GM12878 (cell line): ENCODE data around the gene NME8. TPM values are rescaled to one million over a fixed set of nuclear protein-coding genes. Genes with fewer than 3 reads are reported as not detected.

Experiments used
- ATAC-seq: fragments of 200-7000 bp; cut with Tn5 transposase; 3 replicates; pipeline ENCODE4 v1.9.1; 2020; ENCODE audit warnings: mild to moderate bottlenecking, moderate library complexity
- BruUV-seq: library from RNA; stranded (reverse); fragments of 400-500 nt; replicated peaks from 2 replicates; lab custom pipeline; 2021; lab: Mats Ljungman, UMichigan
- CTCF ChIA-PET: fragments of 300-600 bp; sonication (Branson Sonifier 250); formaldehyde crosslinking; extraction: SDS; loops from one replicate; lab custom pipeline; 2021; ENCODE audit warnings: inconsistent platforms; lab: Yijun Ruan, JAX
- POLR2A ChIA-PET: fragments of 350-600 bp; formaldehyde crosslinking; extraction: SDS; loops from one replicate; lab custom pipeline; 2021; ENCODE audit warnings: inconsistent platforms; lab: Charles Lee
- RAD21 ChIA-PET: fragments of 300-600 bp; sonication (Branson Sonifier 250); formaldehyde crosslinking; loops from one replicate; lab custom pipeline; 2023; ENCODE audit warnings: antibody characterized with exemption; ENCODE audit not compliant: unreplicated experiment; lab: Charles Lee
- SMC1A ChIA-PET: fragments of 300-600 bp; sonication (Branson Sonifier 250); formaldehyde crosslinking; loops from one replicate; lab custom pipeline; 2023; ENCODE audit not compliant: unreplicated experiment, uncharacterized antibody; lab: Charles Lee
- DNase-seq: peaks from one replicate; pipeline ENCODE4 v3.0.0-alpha.2; 2011; ENCODE audit warnings: low read depth, low spot score
- FAIRE-seq: peaks from 3 replicates; lab custom pipeline; 2011; peaks lifted over from hg19 to GRCh38; lab: Jason Lieb, UNC
- H2AFZ ChIP-seq: 2 replicates; pipeline ENCODE4 v1.6.0; 2011; ENCODE audit warnings: low read depth, low read length, control low read depth; ENCODE audit not compliant: control insufficient read depth
- H3K27ac ChIP-seq: 2 replicates; pipeline ENCODE4 v1.5.1; 2011; ENCODE audit warnings: control low read depth; ENCODE audit not compliant: control insufficient read depth, insufficient read depth
- H3K27me3 ChIP-seq, 2 experiments: replicated peaks in 1 of 2; 2 replicates each; pipeline versions ENCODE4 v1.6.0 to v1.6.1; 2011; ENCODE audit warnings: low read length in 1 of 2; ENCODE audit not compliant: control insufficient read depth in 2 of 2, insufficient read depth in 2 of 2
- H3K36me3 ChIP-seq, 2 experiments: 2 replicates each; pipeline ENCODE4 v1.5.1; 2011; ENCODE audit warnings: low read length in 1 of 2; ENCODE audit not compliant: control insufficient read depth in 2 of 2, insufficient read depth in 2 of 2
- H3K4me1 ChIP-seq: 2 replicates; pipeline ENCODE4 v1.6.1; 2011; ENCODE audit warnings: mild to moderate bottlenecking, low read length, moderate library complexity, mixed read lengths; ENCODE audit not compliant: control insufficient read depth, insufficient read depth
- H3K4me2 ChIP-seq: 2 replicates; pipeline ENCODE4 v1.6.0; 2011; ENCODE audit warnings: control low read depth; ENCODE audit not compliant: control insufficient read depth, insufficient read depth
- H3K4me3 ChIP-seq: fragments of 200-600 bp; sonication (generic); 2 replicates; pipeline ENCODE4 v1.5.1; 2016
- H3K79me2 ChIP-seq: 2 replicates; pipeline ENCODE4 v1.6.0; 2011; ENCODE audit warnings: low read length; ENCODE audit not compliant: control insufficient read depth, insufficient read depth
- H3K9ac ChIP-seq: 2 replicates; pipeline ENCODE4 v1.8.0; 2011; ENCODE audit warnings: low read length, control low read depth, mixed read lengths; ENCODE audit not compliant: control insufficient read depth, insufficient read depth
- H3K9me3 ChIP-seq: replicated peaks from 3 replicates; pipeline ENCODE4 v1.5.1; 2011; ENCODE audit warnings: mild to moderate bottlenecking, low read length; ENCODE audit not compliant: control insufficient read depth, insufficient read depth
- H4K20me1 ChIP-seq: 2 replicates; pipeline ENCODE4 v1.6.0; 2011; ENCODE audit not compliant: control insufficient read depth, insufficient read depth
- ATF7 ChIP-seq: fragments of 450-650 bp; IDR thresholded peaks from 2 replicates; pipeline ENCODE4 v1.6.1; 2016; ENCODE audit warnings: low read depth, mild to moderate bottlenecking
- HDGF ChIP-seq: fragments of 450-650 bp; IDR thresholded peaks from 2 replicates; pipeline ENCODE4 v1.6.1; 2016; ENCODE audit warnings: antibody characterized with exemption
- MTA3 ChIP-seq: IDR thresholded peaks from 2 replicates; pipeline ENCODE4 v1.6.1; 2012; ENCODE audit warnings: low read length, inconsistent platforms, borderline replicate concordance
- NFYA ChIP-seq: IDR thresholded peaks from 2 replicates; pipeline ENCODE4 v1.6.1; 2011; ENCODE audit warnings: low read depth, mild to moderate bottlenecking, low read length, improper control_type of control experiment, borderline replicate concordance
- SP1 ChIP-seq: IDR thresholded peaks from one replicate; pipeline ENCODE4 v1.6.1; 2011; ENCODE audit warnings: low read depth, low read length
- SPI1 ChIP-seq: IDR thresholded peaks from 2 replicates; pipeline ENCODE4 v1.6.1; 2011; ENCODE audit warnings: low read depth, mild to moderate bottlenecking, low read length, moderate library complexity, borderline replicate concordance; ENCODE audit not compliant: insufficient read depth
- ZNF24 ChIP-seq: fragments of 450-650 bp; IDR thresholded peaks from 2 replicates; pipeline ENCODE4 v1.6.1; 2017; ENCODE audit warnings: antibody characterized with exemption, mild to moderate bottlenecking
- WGBS: methylation state at CpG from one replicate; pipeline ENCODE4 v1.1.6; 2016; ENCODE audit warnings: low lambda C conversion rate; ENCODE audit not compliant: insufficient replicate concordance, insufficient coverage; ENCODE audit errors: missing lambda C conversion rate; 5-methylcytosine and 5-hydroxymethylcytosine counted together
- in situ Hi-C: fragments of 300-500 bp; cut with MboI; formaldehyde crosslinking; loops from 9 replicates; pipeline ENCODE4 v1.14.3; 2018; ENCODE audit warnings: mixed read lengths
- intact Hi-C: fragments of 100-400 bp; cut with micrococcal nuclease; formaldehyde crosslinking; loops from one replicate; pipeline ENCODE4 v1.14.2; 2022; ENCODE audit not compliant: unreplicated experiment
- polyA plus RNA-seq, 11 experiments: library from polyadenylated mRNA; depleted of rRNA in 4 of 11; unstranded in 6 of 11; stranded (reverse) in 5 of 11; fragments of >200 nt; fragmentation: Nextera tagmentation in 4 of 11; fragmentation: Illumina TruSeq in 1 of 11; extraction: Ambion mirVana in 4 of 11; extraction: Trizol in 1 of 11; gene quantifications; 1 replicate in 1 of 11; 2 replicates in 10 of 11; pipeline versions ENCODE4 v1.2.1 to v1.2.3, GENCODE V29; 2011 to 2016; ENCODE audit warnings: inconsistent platforms in 2 of 11, missing spikeins in 2 of 11, low read depth in 1 of 11
- total RNA-seq, 4 experiments: library from RNA; depleted of rRNA in 3 of 4; stranded (reverse); fragments of >200 nt in 3 of 4; fragmentation: Illumina TruSeq in 1 of 4; extraction: Trizol in 1 of 4; gene quantifications; 2 replicates each; pipeline versions ENCODE4 v1.2.1 to v1.2.3, GENCODE V29; 2013 to 2021
- TF ChIP-seq, protein P1 (sequence below): IDR thresholded peaks from 2 replicates; pipeline ENCODE4 v1.6.1; 2012; ENCODE audit warnings: low read depth, low read length, improper control_type of control experiment

Gene NME8
- total and polyA plus RNA-seq, 10 of the 15 experiments (the other 5 are each of a cell fraction or from before 2014, with no cell fraction given), result 0.03 to 3.5 (median 0.52) TPM; not detected in 2

- Histone ChIP-seq H3K4me1 (peaks cover 33% of the 10 kb centered on the region), H3K79me2 (peaks cover 5% of the 10 kb centered on the region), H3K4me3 (no peak overlapping the region), H4K20me1 (no peaks in the 10 kb centered on the region), H3K9me3 (peaks cover 3% of the 10 kb centered on the region), H3K27ac (no peak overlapping the region), H3K4me2 (no peak overlapping the region), H2AFZ (no peak overlapping the region), H3K27me3 (no peaks in the 10 kb centered on the region), H3K9ac (no peak overlapping the region), H3K36me3 (no peaks in the 10 kb centered on the region)
- CTCF ChIA-PET, result interaction anchor here (0.7 to 4.3 kb wide), 9 partner anchors 8 to 87 kb away, joined by 3 to 71 read pairs (median 8); no protein-coding TSS in a partner anchor
- intact Hi-C loops, result loop anchor here (2.0 kb wide), 1 partner anchor 31 kb away; no protein-coding TSS in a partner anchor
- FAIRE-seq, result no peak
- no peak for DNase-seq
- no TSS peak for BruUV-seq
- TF ChIP-seq ZNF24 (no peak), MTA3 (no peak), SPI1 (no peak), SP1 (no peak), NFYA (no peak), ATF7 (no peak), HDGF (no peak)
- TF ChIP-seq, protein P1, sequence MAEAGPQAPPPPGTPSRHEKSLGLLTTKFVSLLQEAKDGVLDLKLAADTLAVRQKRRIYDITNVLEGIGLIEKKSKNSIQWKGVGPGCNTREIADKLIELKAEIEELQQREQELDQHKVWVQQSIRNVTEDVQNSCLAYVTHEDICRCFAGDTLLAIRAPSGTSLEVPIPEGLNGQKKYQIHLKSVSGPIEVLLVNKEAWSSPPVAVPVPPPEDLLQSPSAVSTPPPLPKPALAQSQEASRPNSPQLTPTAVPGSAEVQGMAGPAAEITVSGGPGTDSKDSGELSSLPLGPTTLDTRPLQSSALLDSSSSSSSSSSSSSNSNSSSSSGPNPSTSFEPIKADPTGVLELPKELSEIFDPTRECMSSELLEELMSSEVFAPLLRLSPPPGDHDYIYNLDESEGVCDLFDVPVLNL, result no peak
- WGBS, result 90% methylated on average over 5 of the region's 5 CpGs
- ATAC-seq, result no peak
- RAD21 ChIA-PET, result interaction anchor here (1.2 to 5.5 kb wide), 7 partner anchors 7 to 88 kb away, joined by 3 to 78 read pairs (median 23); no protein-coding TSS in a partner anchor
- in situ Hi-C loops, result no loop called here
- SMC1A ChIA-PET, result interaction anchor here (0.7 to 12.7 kb wide), 11 partner anchors 8 to 308 kb away, joined by 3 to 193 read pairs (median 13); no protein-coding TSS in a partner anchor
- POLR2A ChIA-PET, result interaction anchor here (0.6 to 3.6 kb wide), 6 partner anchors 8 to 618 kb away, joined by 3 to 54 read pairs (median 4); no protein-coding TSS in a partner anchor
Measured at GRCh38 chr7:37817996-37818720, 30.2 kb upstream of the NME8 start.
